ENCODE data around the gene ASCL2. TPM values are rescaled to one million over a fixed set of nuclear protein-coding genes. Genes with fewer than 3 reads are reported as not detected.

Gene ASCL2
- total RNA-seq, 2 experiments from 2014 or later, result not detected

DNA sequence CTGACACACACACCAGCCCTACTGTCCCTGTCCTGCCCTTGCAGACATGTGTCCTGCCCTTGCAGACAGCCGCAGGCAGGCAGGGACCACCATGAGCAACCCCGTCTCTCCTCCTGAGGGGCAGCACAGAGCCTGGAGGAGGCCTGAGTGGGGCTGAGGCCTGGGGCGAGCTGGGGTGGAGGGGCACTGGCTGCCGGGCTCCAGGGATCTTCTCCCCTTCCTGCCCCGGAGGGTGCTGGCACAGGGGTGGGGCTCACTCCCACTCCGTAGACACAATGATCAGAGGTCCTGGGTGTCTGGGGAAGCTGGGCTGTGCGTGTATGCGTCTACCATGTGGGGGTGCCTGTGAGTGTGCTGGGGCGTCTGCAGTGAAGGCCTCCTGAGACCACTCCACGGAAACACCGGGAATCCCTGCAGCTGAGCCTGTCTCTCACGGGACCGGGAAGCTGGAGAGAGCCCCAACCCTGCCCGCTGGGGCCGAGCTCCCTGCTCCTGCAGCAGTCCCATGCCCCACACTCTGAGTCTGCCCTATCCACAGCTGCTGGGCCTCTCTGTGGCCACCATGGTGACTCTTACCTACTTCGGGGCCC is 32.0 kb upstream of the ASCL2 start:
- peak; percentile 15 for TF ChIP-seq CTCF (IDR thresholded peaks at IDR 0.05)
- H3K36me3 ChIP-seq (ENCODE audit: insufficient read depth, low read length), result peaks cover 33% of the 10 kb centered on the region
- peak overlapping the region; percentile 96 for H3K4me3 Mint-ChIP-seq
- ChIA-PET POLR2A (interaction anchor here (1.3 to 5.5 kb wide), 8 partner anchors 8 to 144 kb away, joined by 3 to 36 read pairs (median 4); partner anchors contain the start of genes ASCL2, CD81 and TSSC4), CTCF (interaction anchor here (1.3 to 6.4 kb wide), 2 partner anchors 98 to 118 kb away, joined by 6 to 89 read pairs; partner anchors contain the start of gene TSSC4)
- H3K27ac Mint-ChIP-seq, result peak overlapping the region; percentile 94
- H3K4me1 Mint-ChIP-seq (ENCODE audit: low read depth), result peaks cover 71% of the 10 kb centered on the region
- H3K27me3 Mint-ChIP-seq, result no peaks in the 10 kb centered on the region
- peak overlapping the region; percentile 67 for H3K4me3 ChIP-seq (ENCODE audit: low read length)
- intact Hi-C loops (cut with DNase I, micrococcal nuclease), result loop anchor here (5.0 to 10.0 kb wide), 4 partner anchors 75 to 585 kb away; partner anchors contain the start of genes CD81 (in 1 of the 2), CDKN1C (in 1 of the 2) and TSSC4 (in 1 of the 2)
- peaks cover 20% of the 10 kb centered on the region for H3K36me3 Mint-ChIP-seq (ENCODE audit: low read depth)
- H3K9me3 ChIP-seq (ENCODE audit: control insufficient read depth in 1 of 2, insufficient read depth in 1 of 2, low read length in 2 of 2), result no peaks in the 10 kb centered on the region
- H3K27me3 ChIP-seq (ENCODE audit: control insufficient read depth in 1 of 2, insufficient read depth in 2 of 2, low read length in 2 of 2), result no peaks in the 10 kb centered on the region
- DNase-seq (peak in 5 of 14 experiments; percentile 19 to 56 (median 55)), ATAC-seq (ENCODE audit: poor library complexity) (peak; percentile 44)
- peak overlapping the region; percentile 69 to 78 for H3K27ac ChIP-seq (ENCODE audit: low read depth in 1 of 2, low read length in 2 of 2)
- no peaks in the 10 kb centered on the region for H3K9me3 Mint-ChIP-seq
- peaks cover 80% of the 10 kb centered on the region for H3K4me1 ChIP-seq (ENCODE audit: insufficient read depth, low read length)

- H3K27ac ChIP-seq (ENCODE audit: low read depth in 1 of 2, low read length in 2 of 2), result peak within 1 kb of the TSS; percentile 69 to 78
- intact Hi-C loops (cut with DNase I, micrococcal nuclease), result loop anchor here (5.0 to 10.0 kb wide), 4 partner anchors 76 to 586 kb away; partner anchors contain the start of genes CD81 (in 1 of the 2), CDKN1C (in 1 of the 2) and TSSC4 (in 1 of the 2)
- H3K4me3 ChIP-seq (ENCODE audit: low read length), result peak within 1 kb of the TSS; percentile 67
- peak within 1 kb of the TSS; percentile 96 for H3K4me3 Mint-ChIP-seq
- H3K36me3 ChIP-seq (ENCODE audit: insufficient read depth, low read length), result peaks cover 40% of the 10 kb centered on the region
- TF ChIP-seq CTCF (IDR thresholded peaks at IDR 0.05), result no peak
- no peaks in the 10 kb centered on the region for H3K27me3 ChIP-seq (ENCODE audit: control insufficient read depth in 1 of 2, insufficient read depth in 2 of 2, low read length in 2 of 2)
- peaks cover 72% of the 10 kb centered on the region for H3K4me1 Mint-ChIP-seq (ENCODE audit: low read depth)
- no peaks in the 10 kb centered on the region for H3K9me3 ChIP-seq (ENCODE audit: control insufficient read depth in 1 of 2, insufficient read depth in 1 of 2, low read length in 2 of 2)
- no peaks in the 10 kb centered on the region for H3K27me3 Mint-ChIP-seq
- DNase-seq (peak in 13 of 14 experiments; percentile 30 to 94 (median 57)), ATAC-seq (ENCODE audit: poor library complexity) (peak; percentile 71)
- H3K9me3 Mint-ChIP-seq, result no peaks in the 10 kb centered on the region
- CTCF ChIA-PET, result interaction anchor here (1.3 to 6.4 kb wide), 2 partner anchors 98 to 118 kb away, joined by 6 to 89 read pairs; partner anchors contain the start of gene TSSC4
- peaks cover 74% of the 10 kb centered on the region for H3K4me1 ChIP-seq (ENCODE audit: insufficient read depth, low read length)
- H3K36me3 Mint-ChIP-seq (ENCODE audit: low read depth), result peaks cover 23% of the 10 kb centered on the region
- POLR2A ChIA-PET, result interaction anchor here (1.1 to 5.5 kb wide), 8 partner anchors 14 to 144 kb away, joined by 3 to 36 read pairs (median 5); partner anchors contain the start of genes ASCL2, CD81 and TSSC4
- peak within 1 kb of the TSS; percentile 94 for H3K27ac Mint-ChIP-seq
Measured at GRCh38 chr11:2301631-2302305, 31.4 kb upstream of the ASCL2 start, which contains the start of the genes C11orf21 and TSPAN32. Gene C11orf21, minus strand, starts transcription at chr11:2301918. Its CDS starts 110 bp downstream, at chr11:2301808. Gene TSPAN32, plus strand, starts transcription at chr11:2302013. Its CDS starts 137 bp downstream, at chr11:2302150.

Measured in CD4-positive, alpha-beta T cell (primary cell).